GM06990 (cell line): Measurements from ENCODE around the gene PATJ.

Experiments
- DNase-seq: peaks from one replicate; pipeline ENCODE4 v3.0.0-alpha.2; 2011; ENCODE audit not compliant: insufficient read length; ENCODE audit errors: extremely low read depth
- H3K27me3 ChIP-seq: replicated peaks from 2 replicates; pipeline ENCODE4 v1.6.0; 2011; ENCODE audit warnings: low read length; ENCODE audit not compliant: control insufficient read depth, insufficient read depth
- H3K36me3 ChIP-seq: 2 replicates; pipeline ENCODE4 v1.5.1; 2011; ENCODE audit warnings: low read length; ENCODE audit not compliant: control insufficient read depth, insufficient read depth
- H3K4me3 ChIP-seq: replicated peaks from 2 replicates; pipeline ENCODE4 v1.5.1; 2011; ENCODE audit warnings: low read depth, mild to moderate bottlenecking, control low read depth, low read length
- CTCF ChIP-seq: IDR thresholded peaks from 2 replicates; pipeline ENCODE4 v1.5.1; 2011; ENCODE audit warnings: low read length, control low read depth, mild to moderate bottlenecking, inconsistent platforms; ENCODE audit not compliant: insufficient read depth, poor library complexity, severe bottlenecking

Gene PATJ

DNA sequence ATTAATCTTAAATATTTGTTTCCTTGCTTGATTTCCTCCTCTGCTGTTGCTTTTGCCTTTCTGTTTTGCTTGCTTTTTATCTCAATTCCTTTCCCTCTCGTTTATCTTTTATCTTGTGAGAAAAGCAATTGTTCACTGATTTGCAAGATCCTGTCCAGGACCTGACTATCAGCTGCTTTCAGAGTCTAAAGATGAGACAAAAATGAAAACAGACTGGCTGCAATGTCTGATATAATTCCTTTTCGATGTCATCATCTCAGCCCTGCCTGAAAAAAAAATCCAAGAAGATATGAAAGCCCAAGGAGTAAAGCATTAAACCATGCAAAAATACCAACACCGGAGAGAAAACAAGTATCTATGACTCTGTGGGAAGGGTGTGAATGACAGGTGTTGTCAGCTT is 225.5 kb downstream of the PATJ start:
- no peak overlapping the region for H3K4me3 ChIP-seq
- no peaks in the 10 kb centered on the region for H3K27me3 ChIP-seq
- no peak for TF ChIP-seq CTCF
- DNase-seq, result no peak
- no peaks in the 10 kb centered on the region for H3K36me3 ChIP-seq

- Histone ChIP-seq H3K36me3 (no peaks in the 10 kb centered on the region), H3K4me3 (no peak overlapping the region), H3K27me3 (no peaks in the 10 kb centered on the region)
- no peak for TF ChIP-seq CTCF
- DNase-seq, result no peak
Measured at GRCh38 chr1:61968869-61969268, 226.6 kb downstream of the PATJ start.

DNA sequence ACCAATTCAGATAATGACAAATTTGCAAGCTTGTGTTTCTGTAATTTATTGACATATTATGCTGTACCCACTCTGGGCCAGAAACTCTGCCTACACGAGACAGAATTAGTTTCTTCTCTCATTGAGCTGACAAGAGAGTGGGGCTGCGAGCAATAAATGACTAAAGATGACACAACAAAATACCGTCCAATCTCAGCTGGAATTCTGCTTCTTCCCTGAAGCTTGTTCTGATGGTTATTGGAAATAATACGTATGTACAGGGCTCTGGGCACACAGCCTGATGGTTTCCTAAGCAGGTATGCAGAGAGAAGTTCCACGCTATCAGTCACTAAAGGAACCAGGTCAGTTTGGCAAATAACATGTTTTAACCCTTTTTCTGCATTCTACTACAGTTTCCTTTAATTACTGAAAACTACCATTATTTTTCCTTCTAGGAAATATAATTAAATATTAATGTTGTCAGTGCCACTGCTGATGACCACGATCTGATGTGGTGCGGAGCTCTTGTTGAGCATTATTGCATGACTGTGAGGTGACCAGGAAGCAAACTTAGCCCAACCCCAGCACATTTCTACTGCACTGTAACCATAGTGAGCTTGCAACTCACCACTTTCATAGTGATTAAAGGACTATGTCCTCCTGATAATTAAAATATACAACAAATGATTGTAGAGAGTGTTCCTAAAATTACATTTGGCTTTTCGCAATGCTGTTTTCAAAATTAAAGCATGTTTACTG is 231.0 kb downstream of the PATJ start:
- DNase-seq, result no peak
- Histone ChIP-seq H3K36me3 (no peaks in the 10 kb centered on the region), H3K27me3 (no peaks in the 10 kb centered on the region), H3K4me3 (no peak overlapping the region)
- no peak for TF ChIP-seq CTCF

- DNase-seq, result no peak
- no peak for TF ChIP-seq CTCF
- no peaks in the 10 kb centered on the region for H3K27me3 ChIP-seq
- H3K36me3 ChIP-seq, result no peaks in the 10 kb centered on the region
- no peak overlapping the region for H3K4me3 ChIP-seq
Measured at GRCh38 chr1:61975638-61976037, 233.4 kb downstream of the PATJ start.

GRCh38 chr1:61976566-61976965 is 234.3 kb downstream of the PATJ start:
- no peak overlapping the region for H3K4me3 ChIP-seq
- no peak for TF ChIP-seq CTCF
- no peaks in the 10 kb centered on the region for H3K36me3 ChIP-seq
- DNase-seq, result no peak
- H3K27me3 ChIP-seq, result no peaks in the 10 kb centered on the region

DNA sequence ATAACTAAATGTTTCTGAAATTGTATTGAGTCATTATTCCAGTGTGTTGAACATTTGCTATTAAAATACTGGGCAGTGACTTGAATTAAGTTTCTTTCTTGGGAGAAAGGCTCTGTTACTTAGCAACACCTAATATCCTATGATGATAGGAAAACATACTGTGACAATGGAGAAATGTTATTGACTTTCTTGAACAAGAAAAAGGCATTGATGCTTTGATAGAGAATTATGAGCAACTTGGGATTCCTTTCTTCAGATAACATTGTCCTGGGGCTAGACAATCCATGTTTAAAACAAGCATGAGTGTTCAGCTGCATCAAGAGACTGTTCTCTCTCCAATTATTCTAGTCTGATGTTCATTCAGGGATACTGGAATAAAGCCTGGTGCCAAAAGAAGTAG is 236.5 kb downstream of the PATJ start:
- TF ChIP-seq CTCF, result no peak

More for the DNA sequence above, 236.5 kb downstream of the PATJ start:
- H3K36me3 ChIP-seq, result no peaks in the 10 kb centered on the region
- no peak for DNase-seq
- H3K27me3 ChIP-seq, result no peaks in the 10 kb centered on the region
- H3K4me3 ChIP-seq, result no peak overlapping the region
